ENCODE measurements around the gene OSBPL9. TPM values are rescaled to one million over a fixed set of nuclear protein-coding genes. Genes with fewer than 3 reads are reported as not detected.
A peak's percentile ranks its signal among the peaks of the same experiment; 100 is the strongest.
"Not testable (repeated sequence)": the region's sequence is repeated elsewhere in the genome, so short reads cannot be mapped to it uniquely, and the experiment has no call there.

OSBPL9 gene
- total RNA-seq, 1 experiment from 2014 or later = 67.6 TPM

DNA sequence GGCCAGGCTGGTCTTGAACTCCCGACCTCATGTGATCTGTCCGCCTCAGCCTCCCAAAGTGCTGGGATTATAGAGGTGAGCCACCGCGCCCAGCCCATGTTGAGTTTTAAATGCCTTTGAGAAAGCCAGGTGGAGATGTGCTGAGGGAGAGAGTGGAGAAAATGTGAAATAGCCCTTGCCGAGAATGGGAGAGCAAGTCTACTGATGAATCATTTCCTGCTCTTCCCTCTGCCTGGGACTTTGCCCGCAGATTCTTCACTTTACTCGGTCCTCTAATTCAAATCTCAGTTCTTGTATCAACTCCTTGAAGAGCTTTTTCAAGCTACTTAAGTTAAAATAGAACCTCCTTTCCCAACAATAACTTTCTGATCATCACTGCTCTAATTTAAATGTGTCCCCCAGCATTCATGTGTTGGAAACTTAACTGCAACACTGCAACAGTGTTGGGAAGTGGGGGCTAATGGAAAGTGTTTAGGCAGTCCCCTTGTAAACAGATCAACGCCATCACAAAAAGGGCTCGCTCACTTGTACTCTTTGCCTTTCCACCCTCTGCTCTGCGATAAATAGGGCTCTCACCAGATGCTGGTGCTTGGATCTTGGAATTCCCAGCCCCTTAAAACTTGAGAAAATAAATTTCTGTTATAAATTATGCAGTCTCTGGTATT lies 27.8 kb downstream of the OSBPL9 start:
- TF ChIP-seq, protein P1, sequence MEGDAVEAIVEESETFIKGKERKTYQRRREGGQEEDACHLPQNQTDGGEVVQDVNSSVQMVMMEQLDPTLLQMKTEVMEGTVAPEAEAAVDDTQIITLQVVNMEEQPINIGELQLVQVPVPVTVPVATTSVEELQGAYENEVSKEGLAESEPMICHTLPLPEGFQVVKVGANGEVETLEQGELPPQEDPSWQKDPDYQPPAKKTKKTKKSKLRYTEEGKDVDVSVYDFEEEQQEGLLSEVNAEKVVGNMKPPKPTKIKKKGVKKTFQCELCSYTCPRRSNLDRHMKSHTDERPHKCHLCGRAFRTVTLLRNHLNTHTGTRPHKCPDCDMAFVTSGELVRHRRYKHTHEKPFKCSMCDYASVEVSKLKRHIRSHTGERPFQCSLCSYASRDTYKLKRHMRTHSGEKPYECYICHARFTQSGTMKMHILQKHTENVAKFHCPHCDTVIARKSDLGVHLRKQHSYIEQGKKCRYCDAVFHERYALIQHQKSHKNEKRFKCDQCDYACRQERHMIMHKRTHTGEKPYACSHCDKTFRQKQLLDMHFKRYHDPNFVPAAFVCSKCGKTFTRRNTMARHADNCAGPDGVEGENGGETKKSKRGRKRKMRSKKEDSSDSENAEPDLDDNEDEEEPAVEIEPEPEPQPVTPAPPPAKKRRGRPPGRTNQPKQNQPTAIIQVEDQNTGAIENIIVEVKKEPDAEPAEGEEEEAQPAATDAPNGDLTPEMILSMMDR (IDR thresholded peaks at IDR 0.05; ENCODE audit: unreplicated experiment) = no peak
- intact Hi-C loops (cut with micrococcal nuclease; ENCODE audit: unreplicated experiment) = loop anchor here (1.0 kb wide), 1 partner anchor 46 kb away; no protein-coding TSS in a partner anchor
- no TSS peak for BruUV-seq (replicated peaks)
- CTCF ChIA-PET = no interaction called here
- Mint-ChIP-seq H3K9me3 (ENCODE audit: low read depth, unreplicated experiment) (peaks cover 3% of the 10 kb centered on the region), H3K27me3 (ENCODE audit: unreplicated experiment) (no peaks in the 10 kb centered on the region), H3K27ac (ENCODE audit: unreplicated experiment) (peak overlapping the region; percentile 13), H3K4me3 (ENCODE audit: low read depth, unreplicated experiment) (no peak overlapping the region), H3K4me1 (ENCODE audit: low read depth, unreplicated experiment) (peaks cover 59% of the 10 kb centered on the region), H3K36me3 (ENCODE audit: insufficient read depth, unreplicated experiment) (no peaks in the 10 kb centered on the region)
- DNase-seq = peak; percentile 15

DNA sequence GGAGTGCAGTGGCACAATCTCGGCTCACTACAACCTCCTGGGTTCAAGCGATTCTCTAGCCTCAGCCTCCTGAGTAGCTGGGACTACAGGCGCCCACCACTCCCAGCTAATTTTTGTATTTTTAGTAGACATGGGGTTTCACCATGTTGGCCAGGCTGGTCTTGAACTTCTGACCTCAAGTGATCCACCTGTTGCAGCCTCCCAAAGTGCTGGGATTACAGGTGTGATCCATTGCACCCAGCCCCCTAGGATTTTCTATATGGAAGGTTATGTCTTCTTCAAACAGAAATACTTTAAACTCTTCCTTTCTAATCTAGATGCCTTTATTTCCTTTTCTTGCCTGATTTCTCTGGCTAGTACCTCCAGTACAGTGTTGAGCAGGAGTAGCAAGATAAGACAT lies 29.7 kb downstream of the OSBPL9 start:
- BruUV-seq (replicated peaks); H3K36me3 Mint-ChIP-seq (ENCODE audit: insufficient read depth, unreplicated experiment); CTCF ChIA-PET; H3K9me3 Mint-ChIP-seq (ENCODE audit: low read depth, unreplicated experiment); H3K27ac Mint-ChIP-seq (ENCODE audit: unreplicated experiment); DNase-seq; H3K27me3 Mint-ChIP-seq (ENCODE audit: unreplicated experiment); intact Hi-C loops (cut with micrococcal nuclease; ENCODE audit: unreplicated experiment); H3K4me3 Mint-ChIP-seq (ENCODE audit: low read depth, unreplicated experiment): not testable (repeated sequence)
- H3K4me1 Mint-ChIP-seq (ENCODE audit: low read depth, unreplicated experiment) = peaks cover 76% of the 10 kb centered on the region

DNA sequence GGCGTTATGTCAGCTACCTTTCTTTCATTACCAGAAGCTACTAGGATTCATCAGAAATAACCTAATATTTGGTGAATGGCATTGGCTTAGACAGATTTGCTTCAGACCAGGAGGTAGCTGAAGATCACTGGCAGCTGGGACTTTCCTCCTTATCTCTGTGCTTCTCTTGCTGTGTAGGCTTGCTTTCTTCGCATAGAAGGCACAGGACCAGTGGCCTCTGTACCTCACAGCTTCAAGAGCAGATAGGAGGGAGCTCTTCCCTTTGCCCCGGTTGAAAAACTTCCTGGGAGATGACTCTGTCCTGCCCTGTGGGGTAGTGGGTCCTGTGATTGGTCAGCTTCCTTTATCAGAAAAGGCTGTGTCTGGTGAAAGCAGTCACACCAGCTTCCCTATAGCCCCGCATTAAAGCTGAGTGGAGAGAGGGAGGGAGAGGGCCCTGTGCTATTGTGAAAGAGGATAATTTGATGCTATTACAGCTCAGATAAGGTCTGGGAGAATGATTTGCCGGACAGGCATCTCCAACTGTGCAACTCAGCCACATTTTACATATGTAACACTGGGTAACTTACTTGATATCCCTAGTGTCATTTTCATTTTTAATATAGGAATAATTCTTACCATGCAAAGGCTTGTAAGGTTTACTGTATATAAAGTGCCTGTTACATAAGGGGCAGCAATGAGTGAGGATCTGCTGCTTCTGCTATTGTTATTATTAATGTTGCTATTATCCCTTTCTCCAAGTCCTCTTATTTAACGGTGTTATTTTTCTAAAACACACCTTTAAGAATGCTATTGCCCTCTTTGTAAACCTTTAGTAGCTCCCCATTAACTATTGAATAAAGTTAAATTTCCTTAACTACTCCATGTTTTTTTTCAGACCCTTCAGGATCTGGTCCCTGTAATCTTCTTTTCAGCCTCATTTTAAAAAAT lies 31.6 kb downstream of the OSBPL9 start:
- CTCF ChIA-PET = interaction anchor here (0.5 to 1.6 kb wide), 4 partner anchors 21 to 84 kb away, joined by 3 read pairs; no protein-coding TSS in a partner anchor
- no peak overlapping the region for H3K4me3 Mint-ChIP-seq (ENCODE audit: low read depth, unreplicated experiment)
- peaks cover 75% of the 10 kb centered on the region for H3K4me1 Mint-ChIP-seq (ENCODE audit: low read depth, unreplicated experiment)
- no peaks in the 10 kb centered on the region for H3K36me3 Mint-ChIP-seq (ENCODE audit: insufficient read depth, unreplicated experiment)
- peak; percentile 43 for DNase-seq
- intact Hi-C loops (cut with micrococcal nuclease; ENCODE audit: unreplicated experiment) = no loop called here
- TF ChIP-seq, protein P1 (IDR thresholded peaks at IDR 0.05; ENCODE audit: unreplicated experiment) = no peak
- H3K9me3 Mint-ChIP-seq (ENCODE audit: low read depth, unreplicated experiment) = peaks cover 1% of the 10 kb centered on the region
- H3K27ac Mint-ChIP-seq (ENCODE audit: unreplicated experiment) = peak overlapping the region; percentile 86
- H3K27me3 Mint-ChIP-seq (ENCODE audit: unreplicated experiment) = no peaks in the 10 kb centered on the region
- no TSS peak for BruUV-seq (replicated peaks)

DNA sequence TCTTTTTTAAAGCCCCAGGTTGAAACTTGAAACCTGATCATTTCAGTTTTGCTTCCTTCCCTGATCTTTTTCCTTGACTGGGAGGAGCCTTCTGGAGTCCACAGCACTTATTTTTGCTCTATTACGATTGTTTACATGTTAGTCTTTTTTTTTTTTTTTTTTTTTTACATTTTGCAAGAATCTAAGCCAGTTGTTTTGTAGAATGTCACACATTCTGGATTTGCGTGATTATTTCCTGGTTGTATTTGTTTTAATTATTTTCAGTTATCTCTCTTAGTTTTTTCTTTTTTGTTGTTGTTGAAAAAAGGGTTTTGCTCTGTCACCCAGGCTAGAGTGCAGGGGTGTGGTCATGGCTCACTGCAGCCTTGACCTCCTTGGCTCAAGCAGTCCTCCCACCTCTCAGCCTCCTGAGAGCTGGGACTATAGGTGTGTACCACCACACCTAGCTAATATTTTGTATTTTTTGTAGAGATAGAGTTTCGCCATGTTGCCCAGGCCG lies 32.8 kb downstream of the OSBPL9 start:
- intact Hi-C loops (cut with micrococcal nuclease; ENCODE audit: unreplicated experiment) = no loop called here
- Mint-ChIP-seq H3K27me3 (ENCODE audit: unreplicated experiment) (no peaks in the 10 kb centered on the region), H3K36me3 (ENCODE audit: insufficient read depth, unreplicated experiment) (no peaks in the 10 kb centered on the region), H3K9me3 (ENCODE audit: low read depth, unreplicated experiment) (no peaks in the 10 kb centered on the region), H3K27ac (ENCODE audit: unreplicated experiment) (peak overlapping the region; percentile 86), H3K4me1 (ENCODE audit: low read depth, unreplicated experiment) (peaks cover 66% of the 10 kb centered on the region), H3K4me3 (ENCODE audit: low read depth, unreplicated experiment) (peak overlapping the region; percentile 27)
- TF ChIP-seq, protein P1 (IDR thresholded peaks at IDR 0.05; ENCODE audit: unreplicated experiment) = no peak
- CTCF ChIA-PET = interaction anchor here (0.6 kb wide), 1 partner anchor 72 kb away, joined by 3 read pairs; no protein-coding TSS in a partner anchor
- DNase-seq = no peak
- BruUV-seq (replicated peaks) = no TSS peak

All from Calu3 (cell line).